Mucosa of gallbladder (tissue), 1 donor: ENCODE measurements around the gene HABP2. TPM values are rescaled to one million over a fixed set of nuclear protein-coding genes. Genes with fewer than 3 reads are reported as not detected.

Experiments used
- DNase-seq: peaks from one replicate; pipeline ENCODE4 v3.0.0-alpha.2; 2020; ENCODE audit warnings: low spot score
- total RNA-seq: library from RNA; stranded (reverse); gene quantifications from one replicate; pipeline ENCODE4 v1.2.1, GENCODE V29; 2021
- donor health status: DM: no; HTN: no; CAD: no.

Gene HABP2
- total RNA-seq, 1 donor from 2014 or later = 296 TPM

DNA sequence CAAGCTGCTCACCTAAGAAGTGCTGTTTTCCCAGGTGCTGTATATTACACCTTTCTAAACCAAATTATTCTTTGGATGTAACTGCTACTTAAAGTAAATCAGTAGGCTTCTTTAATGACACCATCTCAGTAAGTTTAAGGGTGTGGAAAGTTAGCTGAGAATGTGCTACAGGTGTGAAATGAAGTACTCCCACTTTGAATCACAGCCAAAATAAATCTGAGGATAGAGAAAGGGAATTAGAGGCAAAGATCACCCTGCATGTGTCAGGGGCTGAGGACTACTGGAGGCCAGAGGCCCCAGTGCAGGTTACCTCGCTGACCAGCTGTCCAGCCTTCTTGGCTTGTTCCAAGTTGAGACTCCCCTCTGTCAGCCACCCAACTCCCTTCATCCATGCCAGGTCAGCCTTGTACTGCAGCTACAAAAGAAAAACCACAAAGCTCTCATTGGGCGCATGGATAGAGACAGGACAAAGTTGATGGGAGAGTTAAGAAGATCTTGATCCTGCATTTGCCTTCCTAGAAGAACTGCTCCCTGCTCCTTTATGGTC is 75.8 kb downstream of the HABP2 start:
- DNase-seq = no peak

GRCh38 chr10:113630929-113631533 is 78.2 kb downstream of the HABP2 start:
- DNase-seq = no peak

DNA sequence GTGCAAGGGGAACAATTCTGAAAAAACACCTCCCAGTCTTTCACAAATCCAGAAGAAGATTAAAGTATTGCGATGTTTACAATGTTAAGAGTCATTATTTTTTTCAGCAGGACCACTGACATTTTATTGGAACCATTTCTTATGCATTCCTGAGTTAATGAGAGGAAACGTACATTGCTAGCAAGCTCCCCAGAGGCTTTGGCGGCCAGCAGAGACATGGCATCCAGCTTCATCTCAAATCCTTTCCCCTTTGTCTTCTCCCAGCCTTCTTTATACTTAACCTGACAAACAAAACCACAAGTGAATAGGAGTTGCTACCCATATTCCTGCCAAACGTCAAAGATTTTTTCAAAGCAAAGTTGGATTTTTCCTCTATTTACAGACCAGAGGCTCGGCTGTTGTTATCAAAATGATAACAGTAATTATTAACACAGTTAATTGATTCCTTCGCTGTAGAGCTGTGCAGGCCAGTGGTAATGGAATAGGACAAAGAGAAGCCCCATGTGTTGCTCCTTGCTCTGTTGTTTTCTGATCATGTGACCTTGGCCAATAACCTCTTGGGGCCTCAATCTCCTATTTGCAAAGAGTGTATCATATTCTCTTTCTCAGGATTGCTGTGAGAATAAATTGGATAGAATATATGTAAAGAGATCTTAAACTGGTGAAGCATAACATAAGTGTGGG is 79.0 kb downstream of the HABP2 start:
- DNase-seq = no peak

Other genes with a start within 250 kb of the HABP2 start
- not detected for gene NRAP, start 111.0 kb downstream of the HABP2 start, total RNA-seq
- 26.2 TPM for gene CASP7, start 126.9 kb downstream of the HABP2 start, total RNA-seq
- 0.75 TPM for gene PLEKHS1, start 198.6 kb downstream of the HABP2 start, total RNA-seq